Endodermal cell (in vitro differentiated cells): Measurements from ENCODE around the gene ZNF543. TPM values are rescaled to one million over a fixed set of nuclear protein-coding genes. Genes with fewer than 3 reads are reported as not detected.

Experiments
- DNase-seq: peaks from one replicate; pipeline ENCODE4 v3.0.0-alpha.2; 2017
- H3K27ac ChIP-seq: 2 replicates; pipeline ENCODE4 v1.5.1; 2013; ENCODE audit warnings: mild to moderate bottlenecking, low read depth, low read length, moderate library complexity
- H3K27me3 ChIP-seq: 2 replicates; pipeline ENCODE4 v1.6.1; 2013; ENCODE audit warnings: mild to moderate bottlenecking, low read length, moderate library complexity; ENCODE audit not compliant: insufficient read depth, control insufficient read depth, poor library complexity, severe bottlenecking
- H3K36me3 ChIP-seq: 2 replicates; pipeline ENCODE4 v1.7.0; 2013; ENCODE audit warnings: mild to moderate bottlenecking, low read length, moderate library complexity; ENCODE audit not compliant: control insufficient read depth, insufficient read depth
- H3K4me1 ChIP-seq: one replicate; pipeline ENCODE4 v1.7.0; 2013; ENCODE audit warnings: low read length; ENCODE audit not compliant: control insufficient read depth, insufficient read depth
- H3K4me3 ChIP-seq: 2 replicates; pipeline ENCODE4 v1.5.1; 2013; ENCODE audit warnings: mild to moderate bottlenecking, low read length, moderate library complexity
- H3K9ac ChIP-seq: 2 replicates; pipeline ENCODE4 v1.6.1; 2013; ENCODE audit warnings: mild to moderate bottlenecking, low read length, moderate library complexity; ENCODE audit not compliant: poor library complexity, severe bottlenecking; ENCODE audit errors: extremely low read depth
- H3K9me3 ChIP-seq: 2 replicates; pipeline ENCODE4 v1.6.1; 2013; ENCODE audit warnings: mild to moderate bottlenecking, low read length, moderate library complexity; ENCODE audit not compliant: control insufficient read depth
- H3K27ac Mint-ChIP-seq: 2 replicates; pipeline ENCODE4 v1.8.0; 2020; ENCODE audit warnings: mixed read lengths
- H3K27me3 Mint-ChIP-seq: 2 replicates; pipeline ENCODE4 v1.8.0; 2021; ENCODE audit warnings: mild to moderate bottlenecking, mixed read lengths; ENCODE audit not compliant: insufficient read depth
- H3K36me3 Mint-ChIP-seq: 2 replicates; pipeline ENCODE4 v1.8.0; 2020; ENCODE audit warnings: low read depth, mixed read lengths
- H3K4me1 Mint-ChIP-seq: 2 replicates; pipeline ENCODE4 v1.8.0; 2020; ENCODE audit warnings: mixed read lengths
- H3K4me3 Mint-ChIP-seq: 2 replicates; pipeline ENCODE4 v1.8.0; 2020; ENCODE audit warnings: mild to moderate bottlenecking, moderate library complexity, mixed read lengths
- H3K9me3 Mint-ChIP-seq: 2 replicates; pipeline ENCODE4 v1.8.0; 2020; ENCODE audit warnings: mild to moderate bottlenecking, mixed read lengths
- CTCF ChIP-seq: fragments of 200-600 bp; sonication (generic); conservative IDR thresholded peaks from 2 replicates; pipeline ENCODE4 v1.5.0; 2021; ENCODE audit warnings: antibody characterized with exemption, mild to moderate bottlenecking
- WGBS, 2 experiments: methylation state at CpG; one replicate each; pipeline versions ENCODE4 v1.1.5 to v1.1.7; 2013; ENCODE audit warnings: missing lambda C conversion rate in 2 of 2, mixed read lengths in 1 of 2; ENCODE audit not compliant: insufficient coverage in 1 of 2, insufficient read length in 1 of 2; 5-methylcytosine and 5-hydroxymethylcytosine counted together
- total RNA-seq, 2 donors: library from RNA; stranded (reverse); fragmentation: NEBNext Ultra II Directional in 1 of 2; extraction: Animal tissue kit (Norgen Biotek cat#: 25700) in 1 of 2; gene quantifications; 2 replicates in 1 of 2; 3 replicates in 1 of 2; pipeline ENCODE4 v1.2.1, GENCODE V29; 2021

Gene ZNF543
- total RNA-seq, 2 donors from 2014 or later = 6.2 to 13.4 TPM

GRCh38 chr19:57342582-57342981 lies 22.3 kb downstream of the ZNF543 start:
- Histone ChIP-seq H3K4me1 (no peaks in the 10 kb centered on the region), H3K9ac (no peak overlapping the region), H3K36me3 (no peaks in the 10 kb centered on the region), H3K9me3 (no peaks in the 10 kb centered on the region), H3K27me3 (peaks cover 69% of the 10 kb centered on the region), H3K27ac (no peak overlapping the region), H3K4me3 (no peak overlapping the region)
- H3K36me3 Mint-ChIP-seq = no peaks in the 10 kb centered on the region
- WGBS, 2 experiments = 77 to 90% methylated on average over 4 to 6 of the region's 6 CpGs
- H3K9me3 Mint-ChIP-seq = no peaks in the 10 kb centered on the region
- H3K4me1 Mint-ChIP-seq = no peaks in the 10 kb centered on the region
- H3K4me3 Mint-ChIP-seq = no peak overlapping the region
- H3K27me3 Mint-ChIP-seq = peaks cover 42% of the 10 kb centered on the region
- H3K27ac Mint-ChIP-seq = no peak overlapping the region
- no peak for DNase-seq
- no peak for TF ChIP-seq CTCF

- Histone ChIP-seq H3K9ac (no peak overlapping the region), H3K36me3 (no peaks in the 10 kb centered on the region), H3K4me1 (no peaks in the 10 kb centered on the region), H3K9me3 (no peaks in the 10 kb centered on the region), H3K27ac (no peak overlapping the region), H3K27me3 (peaks cover 42% of the 10 kb centered on the region), H3K4me3 (no peak overlapping the region)
- H3K36me3 Mint-ChIP-seq = peaks cover 9% of the 10 kb centered on the region
- TF ChIP-seq CTCF = no peak
- DNase-seq = no peak
- no peak overlapping the region for H3K4me3 Mint-ChIP-seq
- no peak overlapping the region for H3K27ac Mint-ChIP-seq
- WGBS, 2 experiments = 85 to 92% methylated on average over 2 to 3 of the region's 3 CpGs
- peaks cover 16% of the 10 kb centered on the region for H3K4me1 Mint-ChIP-seq
- H3K9me3 Mint-ChIP-seq = no peaks in the 10 kb centered on the region
- peaks cover 21% of the 10 kb centered on the region for H3K27me3 Mint-ChIP-seq
These were observed 27.9 kb downstream of the ZNF543 start for GRCh38 chr19:57348136-57348535.

- 1% methylated on average over 46 to 57 of the region's 57 CpGs for WGBS, 2 experiments
- H3K9ac ChIP-seq = peak within 1 kb of the TSS; percentile 87
- H3K4me1 Mint-ChIP-seq = peaks cover 16% of the 10 kb centered on the region
These were observed 30.9 kb downstream of the ZNF543 start, which contains the start of gene ZNF304 for GRCh38 chr19:57350877-57351805. Gene ZNF304 (plus strand): TSS chr19:57351271. CDS start chr19:57351665, 394 bp downstream.

More at GRCh38 chr19:57350877-57351805, 30.9 kb downstream of the ZNF543 start, which contains the start of gene ZNF304:
- H3K4me3 Mint-ChIP-seq = peak within 1 kb of the TSS; percentile 98
- H3K27me3 Mint-ChIP-seq = peaks cover 14% of the 10 kb centered on the region
- Histone ChIP-seq H3K36me3 (peaks cover 26% of the 10 kb centered on the region), H3K4me1 (no peaks in the 10 kb centered on the region), H3K27ac (peak within 1 kb of the TSS; percentile 63), H3K9me3 (no peaks in the 10 kb centered on the region), H3K4me3 (peak within 1 kb of the TSS; percentile 95), H3K27me3 (peaks cover 12% of the 10 kb centered on the region)
- peak within 1 kb of the TSS; percentile 97 for H3K27ac Mint-ChIP-seq
- H3K9me3 Mint-ChIP-seq = peaks cover 2% of the 10 kb centered on the region
- no peak for TF ChIP-seq CTCF
- peak; percentile 97 for DNase-seq
- H3K36me3 Mint-ChIP-seq = peaks cover 34% of the 10 kb centered on the region
